HL-60 (cell line): ENCODE measurements around the gene TSC22D2.

Experiments
- DNase-seq, 2 experiments: peaks; one replicate each; pipeline ENCODE4 v3.0.0-alpha.2; 2010 to 2020; ENCODE audit warnings: low read depth in 1 of 2, low spot score in 1 of 2
- H3K27ac ChIP-seq: fragments of 250-450 bp; sonication (Bioruptor Pico); replicated peaks from 2 replicates; pipeline ENCODE4 v1.5.1; 2020; ENCODE audit warnings: mild to moderate bottlenecking, moderate library complexity
- H3K27me3 ChIP-seq: fragments of 250-450 bp; sonication (Bioruptor Pico); 2 replicates; pipeline ENCODE4 v1.5.1; 2021; ENCODE audit warnings: mild to moderate bottlenecking, moderate library complexity; ENCODE audit not compliant: insufficient read depth, poor library complexity, severe bottlenecking
- H3K4me3 ChIP-seq: replicated peaks from 2 replicates; pipeline ENCODE4 v1.5.1; 2011; ENCODE audit warnings: mild to moderate bottlenecking, control low read depth, low read length; ENCODE audit not compliant: insufficient read depth
- CTCF ChIP-seq: IDR thresholded peaks from one replicate; pipeline ENCODE4 v1.5.1; 2011; ENCODE audit warnings: low read length, control low read depth, inconsistent platforms; ENCODE audit not compliant: insufficient read depth
- GABPA ChIP-seq: IDR thresholded peaks from 2 replicates; pipeline ENCODE4 v1.6.1; 2012; ENCODE audit warnings: low read depth
- POLR2AphosphoS5 ChIP-seq: IDR thresholded peaks from 2 replicates; pipeline ENCODE4 v1.6.1; 2012; ENCODE audit warnings: low read depth
- SPI1 ChIP-seq: IDR thresholded peaks from 2 replicates; pipeline ENCODE4 v1.6.1; 2012; ENCODE audit warnings: low read depth, mild to moderate bottlenecking, borderline replicate concordance
- TF ChIP-seq, protein P1 (sequence below): IDR thresholded peaks from 2 replicates; pipeline ENCODE4 v1.6.1; 2012; ENCODE audit warnings: low read depth; ENCODE audit not compliant: insufficient replicate concordance

The TSC22D2 gene

GRCh38 chr3:150504483-150504882 lies 96.4 kb downstream of the TSC22D2 start:
- no peak for DNase-seq
- Histone ChIP-seq H3K27me3 (no peaks in the 10 kb centered on the region), H3K27ac (no peak overlapping the region), H3K4me3 (no peak overlapping the region)
- TF ChIP-seq, protein P1, sequence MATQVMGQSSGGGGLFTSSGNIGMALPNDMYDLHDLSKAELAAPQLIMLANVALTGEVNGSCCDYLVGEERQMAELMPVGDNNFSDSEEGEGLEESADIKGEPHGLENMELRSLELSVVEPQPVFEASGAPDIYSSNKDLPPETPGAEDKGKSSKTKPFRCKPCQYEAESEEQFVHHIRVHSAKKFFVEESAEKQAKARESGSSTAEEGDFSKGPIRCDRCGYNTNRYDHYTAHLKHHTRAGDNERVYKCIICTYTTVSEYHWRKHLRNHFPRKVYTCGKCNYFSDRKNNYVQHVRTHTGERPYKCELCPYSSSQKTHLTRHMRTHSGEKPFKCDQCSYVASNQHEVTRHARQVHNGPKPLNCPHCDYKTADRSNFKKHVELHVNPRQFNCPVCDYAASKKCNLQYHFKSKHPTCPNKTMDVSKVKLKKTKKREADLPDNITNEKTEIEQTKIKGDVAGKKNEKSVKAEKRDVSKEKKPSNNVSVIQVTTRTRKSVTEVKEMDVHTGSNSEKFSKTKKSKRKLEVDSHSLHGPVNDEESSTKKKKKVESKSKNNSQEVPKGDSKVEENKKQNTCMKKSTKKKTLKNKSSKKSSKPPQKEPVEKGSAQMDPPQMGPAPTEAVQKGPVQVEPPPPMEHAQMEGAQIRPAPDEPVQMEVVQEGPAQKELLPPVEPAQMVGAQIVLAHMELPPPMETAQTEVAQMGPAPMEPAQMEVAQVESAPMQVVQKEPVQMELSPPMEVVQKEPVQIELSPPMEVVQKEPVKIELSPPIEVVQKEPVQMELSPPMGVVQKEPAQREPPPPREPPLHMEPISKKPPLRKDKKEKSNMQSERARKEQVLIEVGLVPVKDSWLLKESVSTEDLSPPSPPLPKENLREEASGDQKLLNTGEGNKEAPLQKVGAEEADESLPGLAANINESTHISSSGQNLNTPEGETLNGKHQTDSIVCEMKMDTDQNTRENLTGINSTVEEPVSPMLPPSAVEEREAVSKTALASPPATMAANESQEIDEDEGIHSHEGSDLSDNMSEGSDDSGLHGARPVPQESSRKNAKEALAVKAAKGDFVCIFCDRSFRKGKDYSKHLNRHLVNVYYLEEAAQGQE, result no peak
- TF ChIP-seq POLR2AphosphoS5 (no peak), GABPA (no peak), SPI1 (no peak), CTCF (no peak)

- Histone ChIP-seq H3K27ac (no peak overlapping the region), H3K4me3 (no peak overlapping the region), H3K27me3 (no peaks in the 10 kb centered on the region)
- no peak for DNase-seq
- TF ChIP-seq GABPA, result no peak
- TF ChIP-seq CTCF, result no peak
- TF ChIP-seq POLR2AphosphoS5, result no peak
- TF ChIP-seq SPI1, result no peak
- TF ChIP-seq, protein P1, result no peak
These were observed 100.3 kb downstream of the TSC22D2 start for GRCh38 chr3:150508401-150508800.

DNA sequence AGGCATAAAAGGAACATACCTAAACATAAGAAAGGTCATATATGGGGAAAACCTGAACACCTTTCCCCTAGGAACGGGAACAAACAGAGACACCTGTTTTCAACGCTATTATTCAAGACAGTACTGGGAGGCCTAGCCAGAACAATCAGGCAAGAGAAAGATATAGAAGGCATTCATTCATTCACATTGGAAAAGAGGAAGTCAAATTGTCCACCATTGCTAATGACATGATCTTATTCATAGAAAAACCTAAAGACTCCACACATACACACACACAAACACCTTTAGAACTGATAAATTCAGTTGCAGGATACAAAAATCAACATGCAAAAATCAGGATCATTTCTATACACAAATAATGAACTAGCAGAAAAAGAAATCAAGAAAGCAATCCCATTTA lies 101.7 kb downstream of the TSC22D2 start:
- H3K27ac ChIP-seq, result no peak overlapping the region
- H3K27me3 ChIP-seq, result no peaks in the 10 kb centered on the region
- DNase-seq, result no peak
- H3K4me3 ChIP-seq, result no peak overlapping the region
- TF ChIP-seq SPI1 (peak; percentile 64), GABPA (no peak)
- TF ChIP-seq, protein P1, result no peak
